Gastroesophageal sphincter (tissue), 3 donors: Measurements from ENCODE around the gene AP3D1.

ENCODE experiments used
- POLR2A ChIP-seq, 2 donors: fragments of 450-650 bp; IDR thresholded peaks; one replicate each; pipeline ENCODE4 v1.6.1; 2017; ENCODE audit warnings: antibody characterized with exemption in 2 of 2, mild to moderate bottlenecking in 2 of 2, moderate library complexity in 1 of 2
- POLR2AphosphoS5 ChIP-seq: sonication (generic); formaldehyde crosslinking; IDR thresholded peaks from one replicate; pipeline ENCODE4 v1.6.1; 2017; ENCODE audit warnings: antibody characterized with exemption
- TF ChIP-seq, protein P1 (sequence below), 4 experiments: fragments of 200-600 bp in 2 of 4; fragments of 450-650 bp in 2 of 4; sonication (generic) in 1 of 4; IDR thresholded peaks; one replicate each; pipeline ENCODE4 v1.5.1; 2017 to 2019; ENCODE audit warnings: antibody characterized with exemption in 4 of 4, mild to moderate bottlenecking in 2 of 4, moderate library complexity in 2 of 4

DNA sequence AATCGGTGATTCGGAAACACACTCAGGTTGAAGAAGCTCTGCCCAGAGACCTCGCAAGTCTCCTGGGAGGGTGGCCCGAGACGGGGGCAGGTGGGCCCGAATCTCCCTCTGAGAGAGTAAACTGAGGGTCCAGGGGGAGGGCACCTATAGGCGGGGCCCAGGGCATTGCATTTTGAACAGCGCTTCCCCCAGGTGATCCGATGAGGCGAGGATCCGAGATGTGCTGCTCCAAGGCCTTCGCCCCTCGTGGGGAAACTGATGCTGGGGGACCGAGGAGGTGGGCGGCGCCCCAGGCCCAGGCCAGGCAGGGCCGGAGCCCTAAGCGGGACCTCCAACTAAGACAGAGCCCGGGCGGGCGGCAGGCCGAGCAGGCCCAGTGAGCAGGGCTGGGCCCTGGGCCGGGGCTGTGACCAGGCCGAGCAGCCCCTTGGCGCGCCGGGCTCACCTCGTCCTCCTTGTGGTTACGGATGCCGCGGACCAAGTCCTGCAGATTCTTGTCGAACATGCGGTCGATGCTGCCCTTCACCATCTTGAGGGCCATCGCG is 500 bp downstream of the AP3D1 start:
- TF ChIP-seq, protein P1, sequence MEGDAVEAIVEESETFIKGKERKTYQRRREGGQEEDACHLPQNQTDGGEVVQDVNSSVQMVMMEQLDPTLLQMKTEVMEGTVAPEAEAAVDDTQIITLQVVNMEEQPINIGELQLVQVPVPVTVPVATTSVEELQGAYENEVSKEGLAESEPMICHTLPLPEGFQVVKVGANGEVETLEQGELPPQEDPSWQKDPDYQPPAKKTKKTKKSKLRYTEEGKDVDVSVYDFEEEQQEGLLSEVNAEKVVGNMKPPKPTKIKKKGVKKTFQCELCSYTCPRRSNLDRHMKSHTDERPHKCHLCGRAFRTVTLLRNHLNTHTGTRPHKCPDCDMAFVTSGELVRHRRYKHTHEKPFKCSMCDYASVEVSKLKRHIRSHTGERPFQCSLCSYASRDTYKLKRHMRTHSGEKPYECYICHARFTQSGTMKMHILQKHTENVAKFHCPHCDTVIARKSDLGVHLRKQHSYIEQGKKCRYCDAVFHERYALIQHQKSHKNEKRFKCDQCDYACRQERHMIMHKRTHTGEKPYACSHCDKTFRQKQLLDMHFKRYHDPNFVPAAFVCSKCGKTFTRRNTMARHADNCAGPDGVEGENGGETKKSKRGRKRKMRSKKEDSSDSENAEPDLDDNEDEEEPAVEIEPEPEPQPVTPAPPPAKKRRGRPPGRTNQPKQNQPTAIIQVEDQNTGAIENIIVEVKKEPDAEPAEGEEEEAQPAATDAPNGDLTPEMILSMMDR (IDR thresholded peaks at IDR 0.05), result no peak
- TF ChIP-seq POLR2A (IDR thresholded peaks at IDR 0.05), result no peak
- TF ChIP-seq POLR2AphosphoS5, result no peak
